Activated CD8-positive, alpha-beta T cell treated with anti-CD3 and anti-CD28 coated beads for 36 hours (primary cell): ENCODE results near the gene APBB2. TPM values are rescaled to one million over a fixed set of nuclear protein-coding genes. Genes with fewer than 3 reads are reported as not detected.
"Not testable (repeated sequence)": the region's sequence is repeated elsewhere in the genome, so short reads cannot be mapped to it uniquely, and the experiment has no call there.

Experiments used
- ATAC-seq: fragments of 200-7000 bp; cut with Tn5 transposase; one replicate; pipeline ENCODE4 v1.10.0; 2021; ENCODE audit warnings: mild to moderate bottlenecking, moderate library complexity
- CTCF ChIA-PET: fragments of 350-600 bp; sonication (Branson Sonifier 250); formaldehyde crosslinking; loops from one replicate; lab custom pipeline; 2021; ENCODE audit warnings: antibody characterized with exemption; lab: Charles Lee
- POLR2A ChIA-PET: fragments of 350-600 bp; sonication (Branson Sonifier 250); formaldehyde crosslinking; loops from one replicate; lab custom pipeline; 2021; ENCODE audit warnings: antibody characterized with exemption; lab: Charles Lee
- DNase-seq: peaks from one replicate; pipeline ENCODE4 v3.0.0-alpha.2; 2020
- H3K27ac Mint-ChIP-seq: one replicate; pipeline ENCODE4 v1.8.0; 2021; ENCODE audit warnings: mild to moderate bottlenecking, mixed read lengths
- H3K27me3 Mint-ChIP-seq: one replicate; pipeline ENCODE4 v1.8.0; 2021; ENCODE audit warnings: mixed read lengths
- H3K36me3 Mint-ChIP-seq: one replicate; pipeline ENCODE4 v1.8.0; 2021; ENCODE audit warnings: low read depth, mixed read lengths
- H3K4me1 Mint-ChIP-seq: one replicate; pipeline ENCODE4 v1.8.0; 2021; ENCODE audit warnings: low read depth, mixed read lengths
- H3K4me3 Mint-ChIP-seq: one replicate; pipeline ENCODE4 v1.8.0; 2021; ENCODE audit warnings: mild to moderate bottlenecking, moderate library complexity, mixed read lengths
- H3K9me3 Mint-ChIP-seq: one replicate; pipeline ENCODE4 v1.8.0; 2021; ENCODE audit warnings: mixed read lengths
- CTCF ChIP-seq: fragments of 200-600 bp; IDR thresholded peaks from one replicate; pipeline ENCODE4 v1.8.0; 2022; ENCODE audit warnings: antibody characterized with exemption, mild to moderate bottlenecking
- intact Hi-C: fragments of 100-400 bp; cut with micrococcal nuclease; formaldehyde crosslinking; loops from one replicate; pipeline ENCODE4 v1.10.0; 2022
- total RNA-seq, 2 experiments: library from RNA; stranded (reverse); gene quantifications; one replicate each; pipeline ENCODE4 v1.2.3, GENCODE V29; 2021

Gene APBB2
- total RNA-seq, 2 experiments from 2014 or later = 0.89 to 2.3 TPM

GRCh38 chr4:41057467-41057866 lies 156.9 kb downstream of the APBB2 start:
- DNase-seq (no peak), ATAC-seq (no peak)
- H3K4me1 Mint-ChIP-seq = no peaks in the 10 kb centered on the region
- H3K27me3 Mint-ChIP-seq = peaks cover 5% of the 10 kb centered on the region
- H3K9me3 Mint-ChIP-seq = no peaks in the 10 kb centered on the region
- ChIA-PET CTCF (no interaction called here), POLR2A (no interaction called here)
- H3K36me3 Mint-ChIP-seq = no peaks in the 10 kb centered on the region
- H3K4me3 Mint-ChIP-seq = no peak overlapping the region
- no peak for TF ChIP-seq CTCF
- H3K27ac Mint-ChIP-seq = no peak overlapping the region
- intact Hi-C loops = no loop called here

GRCh38 chr4:41052287-41052686 lies 162.1 kb downstream of the APBB2 start:
- Mint-ChIP-seq H3K9me3 (peaks cover 1% of the 10 kb centered on the region), H3K4me1 (no peaks in the 10 kb centered on the region), H3K27ac (no peak overlapping the region), H3K36me3 (no peaks in the 10 kb centered on the region), H3K27me3 (peaks cover 9% of the 10 kb centered on the region), H3K4me3 (no peak overlapping the region)
- no peak for TF ChIP-seq CTCF
- ATAC-seq (no peak), DNase-seq (no peak)
- CTCF ChIA-PET = no interaction called here
- POLR2A ChIA-PET = no interaction called here
- intact Hi-C loops = no loop called here

- no peaks in the 10 kb centered on the region for H3K4me1 Mint-ChIP-seq
- no peak for TF ChIP-seq CTCF
- peaks cover 6% of the 10 kb centered on the region for H3K27me3 Mint-ChIP-seq
- DNase-seq (no peak), ATAC-seq (no peak)
- H3K4me3 Mint-ChIP-seq = no peak overlapping the region
- intact Hi-C loops = no loop called here
- POLR2A ChIA-PET = no interaction called here
- CTCF ChIA-PET = no interaction called here
- peaks cover 1% of the 10 kb centered on the region for H3K9me3 Mint-ChIP-seq
- no peaks in the 10 kb centered on the region for H3K36me3 Mint-ChIP-seq
- H3K27ac Mint-ChIP-seq = no peak overlapping the region
Measured at GRCh38 chr4:41050880-41051775, 163.2 kb downstream of the APBB2 start.

GRCh38 chr4:41050116-41050515 lies 164.2 kb downstream of the APBB2 start:
- intact Hi-C loops = no loop called here
- Mint-ChIP-seq H3K9me3 (peaks cover 1% of the 10 kb centered on the region), H3K4me1 (no peaks in the 10 kb centered on the region), H3K27me3 (peaks cover 6% of the 10 kb centered on the region), H3K4me3 (no peak overlapping the region), H3K27ac (no peak overlapping the region), H3K36me3 (no peaks in the 10 kb centered on the region)
- ChIA-PET CTCF (no interaction called here), POLR2A (no interaction called here)
- ATAC-seq = no peak
- no peak for TF ChIP-seq CTCF
- no peak for DNase-seq

- intact Hi-C loops, POLR2A ChIA-PET, H3K4me3 Mint-ChIP-seq, H3K27ac Mint-ChIP-seq, H3K9me3 Mint-ChIP-seq, H3K27me3 Mint-ChIP-seq, DNase-seq, CTCF ChIA-PET, H3K36me3 Mint-ChIP-seq, H3K4me1 Mint-ChIP-seq, ATAC-seq: not testable (repeated sequence)
Measured at GRCh38 chr4:41049176-41049575, 165.2 kb downstream of the APBB2 start.
